Spinal cord (tissue), 10 donors: Measurements from ENCODE around the gene ZNF385B. TPM values are rescaled to one million over a fixed set of nuclear protein-coding genes. Genes with fewer than 3 reads are reported as not detected.
A peak's percentile ranks its signal among the peaks of the same experiment; 100 is the strongest.

Source experiments
- DNase-seq, 6 donors: peaks; one replicate each; pipeline versions ENCODE4 v3.0.0 to v3.0.0-alpha.2; 2013 to 2015; ENCODE audit warnings: low spot score in 6 of 6, low read depth in 4 of 6
- H3K27ac ChIP-seq: one replicate; pipeline ENCODE4 v1.5.1; 2013; ENCODE audit warnings: low read depth, low read length, control low read depth
- H3K27me3 ChIP-seq: one replicate; pipeline ENCODE4 v1.6.1; 2013; ENCODE audit warnings: low read length; ENCODE audit not compliant: control insufficient read depth, insufficient read depth
- H3K36me3 ChIP-seq: one replicate; pipeline ENCODE4 v1.6.1; 2013; ENCODE audit warnings: low read length; ENCODE audit not compliant: control insufficient read depth, insufficient read depth
- H3K4me1 ChIP-seq: one replicate; pipeline ENCODE4 v1.6.1; 2013; ENCODE audit warnings: low read length; ENCODE audit not compliant: control insufficient read depth, insufficient read depth
- H3K4me3 ChIP-seq: one replicate; pipeline ENCODE4 v1.5.1; 2013; ENCODE audit warnings: low read depth, low read length, control low read depth
- H3K9me3 ChIP-seq: one replicate; pipeline ENCODE4 v1.6.1; 2013; ENCODE audit warnings: low read length; ENCODE audit not compliant: control insufficient read depth, insufficient read depth
- WGBS: methylation state at CpG from one replicate; pipeline ENCODE4 v1.1.5; 2013; ENCODE audit warnings: missing lambda C conversion rate; ENCODE audit not compliant: insufficient coverage; 5-methylcytosine and 5-hydroxymethylcytosine counted together
- polyA plus RNA-seq, 2 donors: library from polyadenylated mRNA; unstranded; fragments of 120-200 nt; gene quantifications; one replicate each; pipeline ENCODE4 v1.2.1, GENCODE V29; 2013; ENCODE audit not compliant: insufficient read length in 2 of 2
- total RNA-seq, 2 donors: library from RNA; depleted of rRNA in 1 of 2; stranded (reverse); fragments of 120-200 nt in 1 of 2; fragments of >200 nt in 1 of 2; gene quantifications; one replicate each; pipeline versions ENCODE4 v1.2.3 to v1.2.4, GENCODE V29; 2013 to 2014
- donor health status: healthy.

ZNF385B gene
- total and polyA plus RNA-seq, 4 donors = 4.4 to 8.6 (median 5.4) TPM

GRCh38 chr2:179428649-179429048, 432.8 kb downstream of the ZNF385B start:
- H3K4me3 ChIP-seq = no peak overlapping the region
- 9% methylated on average over 7 of the region's 7 CpGs for WGBS
- H3K27ac ChIP-seq = no peak overlapping the region
- H3K27me3 ChIP-seq = no peaks in the 10 kb centered on the region
- H3K9me3 ChIP-seq = no peaks in the 10 kb centered on the region
- H3K36me3 ChIP-seq = no peaks in the 10 kb centered on the region
- peak in 3 of 6 donors; percentile 31 to 86 (median 85) for DNase-seq
- peaks cover 10% of the 10 kb centered on the region for H3K4me1 ChIP-seq

DNA sequence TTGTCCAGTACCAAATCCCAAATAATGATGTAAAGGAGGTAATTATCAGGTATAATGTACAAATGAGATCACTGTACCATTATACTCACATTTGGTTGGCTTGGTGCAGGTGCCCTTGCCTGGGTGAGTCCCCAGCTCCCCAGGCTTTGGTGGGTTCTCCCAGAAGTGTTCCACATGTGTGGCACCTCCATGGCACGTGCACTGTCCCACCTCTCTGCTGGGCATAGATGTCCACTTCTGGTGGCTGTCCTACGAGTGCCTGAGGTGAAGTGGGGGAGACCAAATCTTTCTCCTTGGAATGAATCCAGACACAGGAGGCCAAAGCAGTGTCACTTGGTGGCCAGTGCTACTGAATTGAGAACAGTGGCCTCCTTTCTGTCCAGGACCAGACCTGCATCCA, 434.3 kb downstream of the ZNF385B start:
- Histone ChIP-seq H3K27ac (no peak overlapping the region), H3K4me3 (no peak overlapping the region), H3K27me3 (no peaks in the 10 kb centered on the region), H3K4me1 (peaks cover 10% of the 10 kb centered on the region), H3K36me3 (no peaks in the 10 kb centered on the region), H3K9me3 (no peaks in the 10 kb centered on the region)
- DNase-seq = no peak
- 100% methylated on average over 1 of the region's 2 CpGs for WGBS

GRCh38 chr2:179424571-179424970, 436.8 kb downstream of the ZNF385B start:
- 93% methylated on average over 2 of the region's 3 CpGs for WGBS
- Histone ChIP-seq H3K27ac (no peak overlapping the region), H3K27me3 (no peaks in the 10 kb centered on the region), H3K4me3 (no peak overlapping the region), H3K4me1 (peaks cover 10% of the 10 kb centered on the region), H3K36me3 (no peaks in the 10 kb centered on the region), H3K9me3 (no peaks in the 10 kb centered on the region)
- no peak for DNase-seq

GRCh38 chr2:179422037-179422643, 439.3 kb downstream of the ZNF385B start:
- H3K27me3 ChIP-seq = no peaks in the 10 kb centered on the region
- H3K4me1 ChIP-seq = peaks cover 3% of the 10 kb centered on the region
- DNase-seq = peak in 3 of 6 donors; percentile 38 to 87 (median 77)
- WGBS = no CpG with 5 or more reads among the region's 5 CpGs
- H3K27ac ChIP-seq = no peak overlapping the region
- H3K36me3 ChIP-seq = no peaks in the 10 kb centered on the region
- no peaks in the 10 kb centered on the region for H3K9me3 ChIP-seq
- no peak overlapping the region for H3K4me3 ChIP-seq

- no peak for DNase-seq
- Histone ChIP-seq H3K4me1 (no peaks in the 10 kb centered on the region), H3K9me3 (peaks cover 3% of the 10 kb centered on the region), H3K27me3 (no peaks in the 10 kb centered on the region), H3K36me3 (no peaks in the 10 kb centered on the region), H3K27ac (no peak overlapping the region), H3K4me3 (no peak overlapping the region)
- no CpG with 5 or more reads among the region's 2 CpGs for whole genome bisulfite sequencing
These were observed 443.9 kb downstream of the ZNF385B start for GRCh38 chr2:179417436-179417949.

DNA sequence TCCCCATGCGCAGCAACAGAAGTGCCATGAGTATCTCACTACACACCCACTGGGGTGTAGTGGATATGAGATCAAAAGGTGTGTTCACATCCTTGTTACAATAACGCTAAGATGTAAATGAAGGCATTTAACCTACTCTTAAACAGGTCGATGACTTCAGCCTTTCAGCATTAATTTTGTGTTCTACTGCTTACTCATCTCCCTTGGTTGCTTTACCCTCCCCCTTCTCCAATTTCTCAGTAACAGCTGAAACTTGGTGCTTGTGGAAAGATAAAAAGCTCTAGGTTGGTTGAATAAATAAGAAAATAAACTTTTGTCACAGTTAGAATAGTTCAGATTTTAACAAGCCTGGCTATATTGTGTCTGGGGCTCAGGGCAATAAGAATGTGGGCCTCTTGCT, 449.3 kb downstream of the ZNF385B start:
- H3K4me3 ChIP-seq = no peak overlapping the region
- no peaks in the 10 kb centered on the region for H3K27me3 ChIP-seq
- no peak overlapping the region for H3K27ac ChIP-seq
- no peak for DNase-seq
- peaks cover 3% of the 10 kb centered on the region for H3K9me3 ChIP-seq
- no peaks in the 10 kb centered on the region for H3K4me1 ChIP-seq
- H3K36me3 ChIP-seq = no peaks in the 10 kb centered on the region
- WGBS = no CpG with 5 or more reads among the region's 3 CpGs

DNA sequence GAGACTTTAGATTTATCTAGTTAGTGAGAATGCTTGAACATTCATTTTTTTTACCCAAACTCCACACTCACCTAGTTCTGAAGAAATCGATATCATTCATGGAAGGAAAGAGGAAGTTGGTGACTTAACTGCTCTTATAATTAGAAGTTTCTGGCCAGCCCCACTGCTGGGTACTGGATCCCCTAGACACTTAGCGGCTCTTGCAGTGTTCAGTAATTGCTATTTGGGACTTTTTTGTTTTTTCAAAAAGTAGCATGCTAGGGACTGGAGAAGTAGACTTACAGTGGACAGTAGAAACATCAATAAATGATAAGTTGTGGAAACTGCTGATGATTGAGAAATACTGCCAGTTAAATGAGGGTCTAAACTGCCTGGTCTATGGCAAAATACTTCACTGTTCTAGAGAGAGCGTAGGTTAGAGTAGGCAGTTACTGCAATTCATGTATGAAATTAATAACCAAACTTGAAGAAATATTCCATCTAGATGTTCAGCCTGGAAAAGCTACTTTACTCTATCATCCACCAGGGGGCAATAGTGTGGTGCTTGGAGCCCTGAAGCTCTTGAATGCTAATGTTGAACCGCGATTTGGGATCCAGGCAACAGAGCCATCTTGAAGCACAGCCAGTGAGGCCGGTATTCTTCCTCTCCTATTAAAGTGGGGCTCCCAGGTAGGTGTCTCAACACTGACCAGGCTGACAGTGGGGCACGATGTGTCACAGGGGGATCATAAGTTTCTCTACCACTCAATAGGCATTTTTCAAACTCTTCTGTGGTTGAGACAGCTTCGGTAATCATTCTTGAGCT, 450.7 kb downstream of the ZNF385B start:
- Histone ChIP-seq H3K9me3 (peaks cover 3% of the 10 kb centered on the region), H3K4me1 (no peaks in the 10 kb centered on the region), H3K27ac (no peak overlapping the region), H3K27me3 (no peaks in the 10 kb centered on the region), H3K36me3 (no peaks in the 10 kb centered on the region), H3K4me3 (no peak overlapping the region)
- peak in 3 of 6 donors; percentile 22 to 84 (median 77) for DNase-seq
- 29% methylated on average over 3 of the region's 8 CpGs for WGBS

- no peak for DNase-seq
- Histone ChIP-seq H3K27ac (no peak overlapping the region), H3K27me3 (no peaks in the 10 kb centered on the region), H3K4me3 (no peak overlapping the region), H3K36me3 (no peaks in the 10 kb centered on the region), H3K4me1 (no peaks in the 10 kb centered on the region), H3K9me3 (no peaks in the 10 kb centered on the region)
These were observed 457.8 kb downstream of the ZNF385B start for GRCh38 chr2:179403624-179404023.

DNA sequence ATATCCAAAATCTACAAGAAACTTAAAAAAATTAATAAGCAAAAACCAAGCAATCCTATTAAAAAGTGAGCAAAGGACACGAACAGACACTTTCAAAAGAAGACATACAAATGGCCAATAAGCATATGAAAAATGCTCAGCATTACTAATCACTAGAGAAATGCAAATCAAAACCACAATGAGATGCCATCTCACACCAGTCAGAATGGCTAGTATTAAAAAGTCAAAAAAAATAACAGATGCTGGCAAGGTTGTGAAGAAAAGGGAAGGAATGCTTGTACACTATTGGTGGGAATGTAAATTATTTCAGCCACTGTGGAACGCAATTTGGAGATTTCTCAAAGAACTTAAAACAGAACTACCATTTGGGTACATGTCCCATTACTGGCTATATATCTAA, 467.9 kb downstream of the ZNF385B start:
- Histone ChIP-seq H3K4me1 (no peaks in the 10 kb centered on the region), H3K9me3 (no peaks in the 10 kb centered on the region), H3K4me3 (no peak overlapping the region), H3K27me3 (no peaks in the 10 kb centered on the region), H3K27ac (no peak overlapping the region), H3K36me3 (no peaks in the 10 kb centered on the region)
- WGBS = no CpG with 5 or more reads among the region's 2 CpGs
- no peak for DNase-seq
